ENCODE data around the gene KLHL17. TPM values are rescaled to one million over a fixed set of nuclear protein-coding genes. Genes with fewer than 3 reads are reported as not detected.

The KLHL17 gene
- total RNA-seq, 1 experiment from 2014 or later = 66.9 TPM

- TF ChIP-seq ATF3 (CRISPR knock-in tag; conservative IDR thresholded peaks at IDR 0.05) (no peak), ZSCAN18 (CRISPR knock-in tag; IDR thresholded peaks at IDR 0.05) (no peak)
Measured at GRCh38 chr1:974293-974640, 13.9 kb downstream of the KLHL17 start (continued).

- POLR2A ChIA-PET = no interaction called here
- Mint-ChIP-seq H3K36me3 (peaks cover 3% of the 10 kb centered on the region; the same call in 1 of the 2 replicates), H3K4me3 (no peak overlapping the region), H3K27me3 (ENCODE audit: low read depth) (peaks cover 15% of the 10 kb centered on the region), H3K4me1 (peaks cover 4% of the 10 kb centered on the region), H3K9me3 (peaks cover 3% of the 10 kb centered on the region), H3K27ac (peak overlapping the region; percentile 65; the same call in 1 of the 2 replicates)
- CTCF ChIA-PET = interaction anchor here (1.5 kb wide), 1 partner anchor 9 kb away, joined by 8 read pairs; no protein-coding TSS in a partner anchor
- ATAC-seq (no peak), DNase-seq (ENCODE audit: low spot score) (no peak)
- TF ChIP-seq ZNF512 (CRISPR knock-in tag; IDR thresholded peaks at IDR 0.05; ENCODE audit: borderline replicate concordance) (no peak), TP53 (CRISPR knock-in tag; IDR thresholded peaks at IDR 0.05) (no peak), GABPB1 (CRISPR knock-in tag; IDR thresholded peaks at IDR 0.05) (no peak), USF2 (CRISPR knock-in tag; IDR thresholded peaks at IDR 0.05) (no peak), E2F4 (CRISPR knock-in tag; IDR thresholded peaks at IDR 0.05; ENCODE audit: borderline replicate concordance, low read depth) (no peak), ZNF423 (CRISPR knock-in tag; IDR thresholded peaks at IDR 0.05) (no peak), CDX4 (CRISPR knock-in tag; IDR thresholded peaks at IDR 0.05; ENCODE audit: borderline replicate concordance) (no peak), CTCF (IDR thresholded peaks at IDR 0.05) (no peak), ZNF317 (CRISPR knock-in tag; IDR thresholded peaks at IDR 0.05; ENCODE audit: borderline replicate concordance, low read depth) (no peak), GRHL2 (CRISPR knock-in tag; IDR thresholded peaks at IDR 0.05; ENCODE audit: insufficient replicate concordance, severe bottlenecking) (no peak), CBFB (CRISPR knock-in tag; IDR thresholded peaks at IDR 0.05; ENCODE audit: low read depth) (no peak)
Measured at GRCh38 chr1:974687-975328, 14.4 kb downstream of the KLHL17 start.

GRCh38 chr1:975365-975764 lies 15.0 kb downstream of the KLHL17 start:
- POLR2A ChIA-PET = no interaction called here

More at GRCh38 chr1:975365-975764, 15.0 kb downstream of the KLHL17 start:
- ATAC-seq = no peak
- peaks cover 9% of the 10 kb centered on the region for H3K27me3 Mint-ChIP-seq (ENCODE audit: low read depth)
- H3K36me3 Mint-ChIP-seq = peaks cover 3% of the 10 kb centered on the region; the same call in 1 of the 2 replicates
- peak overlapping the region; percentile 50; the same call in 1 of the 2 replicates for H3K27ac Mint-ChIP-seq
- peaks cover 3% of the 10 kb centered on the region for H3K9me3 Mint-ChIP-seq
- H3K4me1 Mint-ChIP-seq = peaks cover 4% of the 10 kb centered on the region
- 0 out of 2 replicates have a peak overlapping the region, but pooled peaks have one; percentile 25 for H3K4me3 Mint-ChIP-seq
- TF ChIP-seq ZNF317 (CRISPR knock-in tag; IDR thresholded peaks at IDR 0.05; ENCODE audit: borderline replicate concordance, low read depth) (no peak), ZNF423 (CRISPR knock-in tag; IDR thresholded peaks at IDR 0.05) (no peak), ATF1 (CRISPR knock-in tag; IDR thresholded peaks at IDR 0.05) (no peak)
- DNase-seq (ENCODE audit: low spot score) = no peak
- CTCF ChIA-PET = interaction anchor here (1.0 to 1.5 kb wide), 7 partner anchors 9 to 89 kb away, joined by 4 to 8 read pairs (median 5); no protein-coding TSS in a partner anchor
